HCT116 (cell line): ENCODE results near the gene MAP4K4. TPM values are rescaled to one million over a fixed set of nuclear protein-coding genes. Genes with fewer than 3 reads are reported as not detected.

Source experiments
- ATAC-seq: fragments of 200-7000 bp; cut with Tn5 transposase; 2 replicates; pipeline ENCODE4 v1.9.1; 2020; ENCODE audit warnings: mild to moderate bottlenecking, moderate library complexity
- BruUV-seq: library from RNA; stranded (reverse); fragments of 400-500 nt; replicated peaks from 2 replicates; lab custom pipeline; 2021; lab: Mats Ljungman, UMichigan
- CTCF ChIA-PET: fragments of 300-600 bp; sonication (Branson Sonifier 250); formaldehyde crosslinking; loops from one replicate; lab custom pipeline; 2021; ENCODE audit warnings: antibody characterized with exemption; lab: Charles Lee
- POLR2A ChIA-PET: fragments of 300-600, 350-600 bp; sonication (Branson Sonifier 250); formaldehyde crosslinking; loops from one replicate; lab custom pipeline; 2021; ENCODE audit warnings: antibody characterized with exemption; lab: Charles Lee
- RAD21 ChIA-PET, 2 experiments: fragments of 300-600 bp; sonication (Branson Sonifier 250); formaldehyde crosslinking; loops; one replicate each; lab custom pipeline; 2023; ENCODE audit warnings: low total read pairs in 2 of 2; ENCODE audit not compliant: uncharacterized antibody in 2 of 2, unreplicated experiment in 2 of 2, low non-redundant PET in 1 of 2; lab: Charles Lee
- DNase-seq: peaks from one replicate; pipeline ENCODE4 v3.0.0-alpha.2; 2010; ENCODE audit warnings: low read depth, low spot score
- H2AFZ ChIP-seq: fragments of 200-600 bp; shearing (Covaris generic), sonication (generic); 2 replicates; pipeline ENCODE4 v1.6.1; 2017; ENCODE audit warnings: low read depth, mixed run types, mixed read lengths, antibody characterized with exemption, low read length; ENCODE audit not compliant: poor library complexity, severe bottlenecking
- H3K27ac ChIP-seq: 2 replicates; pipeline ENCODE4 v1.5.1; 2012; ENCODE audit warnings: low read depth, low read length
- H3K27me3 ChIP-seq: fragments of 200-600 bp; sonication (generic); 2 replicates; pipeline ENCODE4 v1.6.1; 2016; ENCODE audit warnings: mixed run types, low read length, mixed read lengths; ENCODE audit not compliant: insufficient read depth
- H3K36me3 ChIP-seq, 2 experiments: fragments of 200-500 bp in 1 of 2; fragments of 200-600 bp in 1 of 2; sonication (Bioruptor generic) in 1 of 2; sonication (generic) in 1 of 2; 2 replicates each; pipeline versions ENCODE4 v1.5.1 to v1.6.1; 2014 to 2016; ENCODE audit warnings: low read length in 2 of 2, inconsistent platforms in 1 of 2, mixed read lengths in 1 of 2, mixed run types in 1 of 2; ENCODE audit not compliant: insufficient read depth in 2 of 2, control insufficient read depth in 1 of 2
- H3K4me1 ChIP-seq, 2 experiments: fragments of 200-600 bp in 1 of 2; sonication (generic) in 1 of 2; 2 replicates each; pipeline versions ENCODE4 v1.5.1 to v1.6.1; 2012 to 2017; ENCODE audit warnings: low read length in 2 of 2, inconsistent platforms in 1 of 2, mild to moderate bottlenecking in 1 of 2, mixed read lengths in 1 of 2, mixed run types in 1 of 2, moderate library complexity in 1 of 2; ENCODE audit not compliant: insufficient read depth in 2 of 2, control insufficient read depth in 1 of 2
- H3K4me2 ChIP-seq: fragments of 200-600 bp; sonication (generic); 2 replicates; pipeline ENCODE4 v1.6.1; 2017; ENCODE audit warnings: mixed run types, low read length, mixed read lengths
- H3K4me3 ChIP-seq, 2 experiments: fragments of 200-600 bp in 1 of 2; sonication (generic) in 1 of 2; replicated peaks in 1 of 2; 2 replicates each; pipeline ENCODE4 v1.5.1; 2011 to 2016; ENCODE audit warnings: low read length in 2 of 2, control low read depth in 1 of 2, low read depth in 1 of 2, mild to moderate bottlenecking in 1 of 2, mixed read lengths in 1 of 2, mixed run types in 1 of 2
- H3K79me2 ChIP-seq: fragments of 200-600 bp; sonication (generic); 2 replicates; pipeline ENCODE4 v1.6.1; 2017; ENCODE audit warnings: mild to moderate bottlenecking, mixed run types, low read length, moderate library complexity, mixed read lengths; ENCODE audit not compliant: insufficient read depth
- H3K9ac ChIP-seq: fragments of 200-600 bp; sonication (generic); 2 replicates; pipeline ENCODE4 v1.6.1; 2016; ENCODE audit warnings: low read length, mixed read lengths
- H3K9me2 ChIP-seq: fragments of 200-600 bp; sonication (generic), shearing (Covaris generic); 2 replicates; pipeline ENCODE4 v1.6.1; 2017; ENCODE audit warnings: mixed run types, mild to moderate bottlenecking, moderate library complexity; ENCODE audit not compliant: insufficient read depth
- H3K9me3 ChIP-seq, 2 experiments: fragments of 200-500 bp in 1 of 2; fragments of 200-600 bp in 1 of 2; sonication (Bioruptor generic) in 1 of 2; sonication (generic) in 1 of 2; 2 replicates each; pipeline ENCODE4 v1.6.1; 2014 to 2017; ENCODE audit warnings: low read length in 2 of 2, mixed read lengths in 2 of 2, inconsistent platforms in 1 of 2, low read depth in 1 of 2, mild to moderate bottlenecking in 1 of 2, mixed run types in 1 of 2, moderate library complexity in 1 of 2; ENCODE audit not compliant: control insufficient read depth in 1 of 2, insufficient read depth in 1 of 2
- H4K20me1 ChIP-seq: fragments of 200-600 bp; sonication (generic), shearing (Covaris generic); 2 replicates; pipeline ENCODE4 v1.6.1; 2017; ENCODE audit warnings: mixed run types, mild to moderate bottlenecking, moderate library complexity; ENCODE audit not compliant: insufficient read depth
- CBX3 ChIP-seq: IDR thresholded peaks from 2 replicates; pipeline ENCODE4 v1.6.1; 2012; ENCODE audit warnings: low read depth
- EZH2 ChIP-seq: fragments of 200-600 bp; sonication (generic); IDR thresholded peaks from 2 replicates; pipeline ENCODE4 v1.6.1; 2017; ENCODE audit warnings: antibody characterized with exemption, mixed run types
- JUND ChIP-seq: IDR thresholded peaks from 2 replicates; pipeline ENCODE4 v1.6.1; 2012
- POLR2A ChIP-seq: IDR thresholded peaks from 2 replicates; pipeline ENCODE4 v1.7.0; 2011; ENCODE audit warnings: borderline replicate concordance; ENCODE audit not compliant: insufficient read depth, insufficient read length; ENCODE audit errors: extremely low read depth
- RAD21 ChIP-seq: IDR thresholded peaks from 2 replicates; pipeline ENCODE4 v1.6.1; 2012; ENCODE audit warnings: low read depth, mild to moderate bottlenecking
- ZNF274 ChIP-seq: fragments of 200-500 bp; sonication (Bioruptor generic); IDR thresholded peaks from 2 replicates; pipeline ENCODE4 v1.6.1; 2014; ENCODE audit warnings: mild to moderate bottlenecking, low read depth, low read length, inconsistent platforms
- intact Hi-C: fragments of 100-400 bp; cut with micrococcal nuclease; formaldehyde crosslinking; loops from 2 replicates; pipeline ENCODE4 v1.10.0; 2022
- total RNA-seq: library from RNA; stranded (reverse); gene quantifications from one replicate; pipeline ENCODE4 v1.2.1, GENCODE V29; 2021; ENCODE audit not compliant: unreplicated experiment
- TF ChIP-seq, protein P1 (sequence below): IDR thresholded peaks from 2 replicates; pipeline ENCODE4 v1.6.1; 2012
- TF ChIP-seq, protein P2 (sequence below): IDR thresholded peaks from 2 replicates; pipeline ENCODE4 v1.6.1; 2011; ENCODE audit warnings: mild to moderate bottlenecking, low read length, moderate library complexity; ENCODE audit not compliant: insufficient replicate concordance; ENCODE audit errors: extremely low read depth

MAP4K4 gene
- total RNA-seq, 1 experiment from 2014 or later: 62.3 TPM

DNA sequence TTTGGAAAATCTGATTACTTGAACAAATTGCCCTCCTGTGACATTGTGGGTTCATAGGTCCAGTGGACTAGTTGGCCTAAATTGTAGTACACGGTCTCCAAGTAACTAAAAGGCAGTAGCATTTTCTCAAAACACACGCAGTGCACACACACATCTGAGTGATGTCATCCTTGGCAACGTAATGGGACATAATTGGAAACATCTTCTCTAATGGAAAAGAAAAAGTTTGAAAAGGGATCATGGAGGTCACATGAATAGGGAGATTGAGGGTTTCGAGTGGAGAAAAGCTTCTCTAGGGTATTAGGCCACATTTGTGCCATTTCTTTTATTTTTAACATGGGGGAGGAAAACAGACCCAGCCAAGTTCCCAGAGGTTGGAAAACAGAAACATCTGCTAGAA is 93.3 kb downstream of the MAP4K4 start:
- Histone ChIP-seq H3K9me3 (no peaks in the 10 kb centered on the region), H3K27me3 (no peaks in the 10 kb centered on the region), H3K4me3 (no peak overlapping the region), H2AFZ (no peak overlapping the region), H3K9me2 (no peaks in the 10 kb centered on the region), H4K20me1 (peaks cover 4% of the 10 kb centered on the region; the same call in 1 of the 2 replicates), H3K4me1 (peaks cover 7 to 14% of the 10 kb centered on the region in 2 experiments; a peak in 3 of 4 replicates), H3K9ac (no peak overlapping the region), H3K4me2 (no peak overlapping the region), H3K36me3 (peaks cover 0 to 4% of the 10 kb centered on the region in 2 experiments; a peak in 1 of 4 replicates), H3K27ac (no peak overlapping the region), H3K79me2 (peaks cover 52% of the 10 kb centered on the region)
- ChIA-PET RAD21 (no interaction called here), POLR2A (no interaction called here), CTCF (no interaction called here)
- no TSS peak for BruUV-seq
- intact Hi-C loops: loop anchor here (1.0 kb wide), 1 partner anchor 93 kb away; no protein-coding TSS in a partner anchor
- ATAC-seq: no peak
- TF ChIP-seq JUND (no peak), EZH2 (no peak), ZNF274 (no peak), CBX3 (no peak), RAD21 (no peak)
- TF ChIP-seq, protein P1, sequence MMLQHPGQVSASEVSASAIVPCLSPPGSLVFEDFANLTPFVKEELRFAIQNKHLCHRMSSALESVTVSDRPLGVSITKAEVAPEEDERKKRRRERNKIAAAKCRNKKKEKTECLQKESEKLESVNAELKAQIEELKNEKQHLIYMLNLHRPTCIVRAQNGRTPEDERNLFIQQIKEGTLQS: no peak
- TF ChIP-seq, protein P2, sequence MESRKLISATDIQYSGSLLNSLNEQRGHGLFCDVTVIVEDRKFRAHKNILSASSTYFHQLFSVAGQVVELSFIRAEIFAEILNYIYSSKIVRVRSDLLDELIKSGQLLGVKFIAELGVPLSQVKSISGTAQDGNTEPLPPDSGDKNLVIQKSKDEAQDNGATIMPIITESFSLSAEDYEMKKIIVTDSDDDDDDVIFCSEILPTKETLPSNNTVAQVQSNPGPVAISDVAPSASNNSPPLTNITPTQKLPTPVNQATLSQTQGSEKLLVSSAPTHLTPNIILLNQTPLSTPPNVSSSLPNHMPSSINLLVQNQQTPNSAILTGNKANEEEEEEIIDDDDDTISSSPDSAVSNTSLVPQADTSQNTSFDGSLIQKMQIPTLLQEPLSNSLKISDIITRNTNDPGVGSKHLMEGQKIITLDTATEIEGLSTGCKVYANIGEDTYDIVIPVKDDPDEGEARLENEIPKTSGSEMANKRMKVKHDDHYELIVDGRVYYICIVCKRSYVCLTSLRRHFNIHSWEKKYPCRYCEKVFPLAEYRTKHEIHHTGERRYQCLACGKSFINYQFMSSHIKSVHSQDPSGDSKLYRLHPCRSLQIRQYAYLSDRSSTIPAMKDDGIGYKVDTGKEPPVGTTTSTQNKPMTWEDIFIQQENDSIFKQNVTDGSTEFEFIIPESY: no peak
- DNase-seq: no peak

DNA sequence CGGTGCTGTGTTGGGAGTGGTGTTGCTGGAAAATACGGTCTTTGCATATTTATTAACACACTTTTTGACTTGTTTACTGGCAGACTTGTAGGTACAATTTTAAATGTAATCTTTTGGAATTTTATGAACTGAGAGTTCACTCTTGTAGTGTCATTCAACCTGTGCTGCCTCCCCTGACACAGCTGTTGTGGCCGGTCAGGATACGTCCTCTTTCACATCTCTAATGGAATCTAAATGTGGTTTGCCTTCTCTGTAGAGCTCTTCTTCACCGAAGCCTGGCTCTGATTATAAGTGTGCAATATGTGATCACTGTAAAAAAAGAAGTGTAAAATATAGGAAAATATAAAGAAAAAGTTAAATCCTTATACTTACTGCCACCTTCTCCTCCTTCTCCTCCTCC is 94.7 kb downstream of the MAP4K4 start:
- Histone ChIP-seq H4K20me1 (peaks cover 4% of the 10 kb centered on the region; the same call in 1 of the 2 replicates), H3K9me3 (no peaks in the 10 kb centered on the region), H3K4me2 (no peak overlapping the region), H3K79me2 (peaks cover 49% of the 10 kb centered on the region), H3K27me3 (no peaks in the 10 kb centered on the region), H3K9me2 (no peaks in the 10 kb centered on the region), H3K9ac (no peak overlapping the region), H3K4me3 (no peak overlapping the region), H3K4me1 (peaks cover 7 to 14% of the 10 kb centered on the region in 2 experiments; a peak in 3 of 4 replicates)
- POLR2A ChIA-PET: no interaction called here
- RAD21 ChIA-PET: no interaction called here
- no peak for DNase-seq
- TF ChIP-seq CBX3: no peak
- TF ChIP-seq POLR2A: no peak
- TF ChIP-seq, all 23 proteins: peak for 0
- peaks cover 0 to 4% of the 10 kb centered on the region in 2 experiments; a peak in 1 of 4 replicates for H3K36me3 ChIP-seq
- H3K27ac ChIP-seq: no peak overlapping the region
- BruUV-seq: no TSS peak
- intact Hi-C loops: no loop called here
- H2AFZ ChIP-seq: no peak overlapping the region
- CTCF ChIA-PET: no interaction called here
- no peak for ATAC-seq
